Neuronal stem cell (in vitro differentiated cells): ENCODE measurements around the gene APRT.

Source experiments
- DNase-seq: peaks from one replicate; pipeline ENCODE4 v3.0.0-alpha.2; 2013; ENCODE audit warnings: low spot score
- H2AFZ ChIP-seq: one replicate; pipeline ENCODE4 v1.6.1; 2013; ENCODE audit warnings: mild to moderate bottlenecking, low read length, inconsistent platforms
- H2AK5ac ChIP-seq: 2 replicates; pipeline ENCODE4 v1.6.1; 2013; ENCODE audit warnings: low read depth, mild to moderate bottlenecking, inconsistent platforms, low read length, moderate library complexity, mixed read lengths
- H2BK120ac ChIP-seq: 2 replicates; pipeline ENCODE4 v1.6.1; 2013; ENCODE audit warnings: low read depth, mild to moderate bottlenecking, inconsistent platforms, low read length, moderate library complexity, mixed read lengths
- H2BK12ac ChIP-seq: one replicate; pipeline ENCODE4 v1.6.1; 2013; ENCODE audit warnings: low read length, inconsistent platforms
- H2BK15ac ChIP-seq: 2 replicates; pipeline ENCODE4 v1.6.1; 2013; ENCODE audit warnings: mild to moderate bottlenecking, low read length, inconsistent platforms, mixed read lengths
- H2BK5ac ChIP-seq: one replicate; pipeline ENCODE4 v1.6.1; 2013; ENCODE audit warnings: inconsistent platforms, mild to moderate bottlenecking, low read length, moderate library complexity
- H3K14ac ChIP-seq: one replicate; pipeline ENCODE4 v1.6.1; 2013; ENCODE audit warnings: low read length, inconsistent platforms
- H3K18ac ChIP-seq: 2 replicates; pipeline ENCODE4 v1.6.1; 2013; ENCODE audit warnings: low read length, inconsistent platforms
- H3K23ac ChIP-seq: 2 replicates; pipeline ENCODE4 v1.6.1; 2013; ENCODE audit warnings: low read depth, mild to moderate bottlenecking, mixed read lengths, low read length, inconsistent platforms; ENCODE audit not compliant: poor library complexity
- H3K27ac ChIP-seq: replicated peaks from 3 replicates; pipeline ENCODE4 v1.5.1; 2013; ENCODE audit warnings: low read length, inconsistent platforms
- H3K27me3 ChIP-seq, 3 experiments: 2 replicates each; pipeline ENCODE4 v1.6.1; 2013; ENCODE audit warnings: low read length in 3 of 3, mild to moderate bottlenecking in 2 of 3, inconsistent platforms in 1 of 3, low read depth in 1 of 3, mixed read lengths in 1 of 3, moderate library complexity in 1 of 3; ENCODE audit not compliant: control insufficient read depth in 3 of 3, insufficient read depth in 3 of 3
- H3K36me3 ChIP-seq, 2 donors: replicated peaks in 1 of 2; 2 replicates each; pipeline ENCODE4 v1.6.1; 2013; ENCODE audit warnings: low read length in 2 of 2; ENCODE audit not compliant: control insufficient read depth in 2 of 2, insufficient read depth in 2 of 2
- H3K4ac ChIP-seq: 2 replicates; pipeline ENCODE4 v1.6.1; 2013; ENCODE audit warnings: inconsistent platforms, mild to moderate bottlenecking, low read length, moderate library complexity
- H3K4me1 ChIP-seq, 2 donors: 1 replicate in 1 of 2; 2 replicates in 1 of 2; pipeline ENCODE4 v1.6.1; 2013; ENCODE audit warnings: low read length in 2 of 2, low read depth in 1 of 2; ENCODE audit not compliant: control insufficient read depth in 2 of 2, insufficient read depth in 1 of 2
- H3K4me2 ChIP-seq: one replicate; pipeline ENCODE4 v1.6.1; 2013; ENCODE audit warnings: mild to moderate bottlenecking, low read length, inconsistent platforms; ENCODE audit not compliant: insufficient read depth, poor library complexity, severe bottlenecking
- H3K4me3 ChIP-seq, 2 donors: 2 replicates each; pipeline ENCODE4 v1.5.1; 2013; ENCODE audit warnings: low read length in 2 of 2, mild to moderate bottlenecking in 2 of 2, inconsistent platforms in 1 of 2, moderate library complexity in 1 of 2
- H3K79me1 ChIP-seq: one replicate; pipeline ENCODE4 v1.6.1; 2013; ENCODE audit warnings: low read depth, mild to moderate bottlenecking, inconsistent platforms, low read length, moderate library complexity
- H3K9ac ChIP-seq: one replicate; pipeline ENCODE4 v1.6.1; 2013; ENCODE audit warnings: mild to moderate bottlenecking, low read depth, low read length, inconsistent platforms; ENCODE audit not compliant: poor library complexity
- H3K9me3 ChIP-seq, 2 donors: replicated peaks in 1 of 2; 2 replicates each; pipeline versions ENCODE3 to v1.6.1; 2013; ENCODE audit warnings: low read length in 2 of 2, mild to moderate bottlenecking in 2 of 2, inconsistent platforms in 1 of 2, low read depth in 1 of 2, mixed read lengths in 1 of 2, moderate library complexity in 1 of 2; ENCODE audit not compliant: control insufficient read depth in 2 of 2, insufficient read depth in 1 of 2
- H4K8ac ChIP-seq: one replicate; pipeline ENCODE4 v1.6.1; 2013; ENCODE audit warnings: low read depth, mild to moderate bottlenecking, inconsistent platforms, low read length, moderate library complexity
- H4K91ac ChIP-seq: one replicate; pipeline ENCODE4 v1.6.1; 2013; ENCODE audit warnings: low read length, low read depth, mild to moderate bottlenecking, inconsistent platforms; ENCODE audit not compliant: poor library complexity
- WGBS, 2 donors: extraction: QIAGEN DNeasy Blood & Tissue Kit; methylation state at CpG; one replicate each; pipeline ENCODE4 v1.1.7; 2013; ENCODE audit warnings: missing lambda C conversion rate in 2 of 2, mixed read lengths in 1 of 2; ENCODE audit not compliant: insufficient read length in 2 of 2, insufficient replicate concordance in 1 of 2; ENCODE audit errors: extremely low coverage in 2 of 2; 5-methylcytosine and 5-hydroxymethylcytosine counted together

Gene APRT

DNA sequence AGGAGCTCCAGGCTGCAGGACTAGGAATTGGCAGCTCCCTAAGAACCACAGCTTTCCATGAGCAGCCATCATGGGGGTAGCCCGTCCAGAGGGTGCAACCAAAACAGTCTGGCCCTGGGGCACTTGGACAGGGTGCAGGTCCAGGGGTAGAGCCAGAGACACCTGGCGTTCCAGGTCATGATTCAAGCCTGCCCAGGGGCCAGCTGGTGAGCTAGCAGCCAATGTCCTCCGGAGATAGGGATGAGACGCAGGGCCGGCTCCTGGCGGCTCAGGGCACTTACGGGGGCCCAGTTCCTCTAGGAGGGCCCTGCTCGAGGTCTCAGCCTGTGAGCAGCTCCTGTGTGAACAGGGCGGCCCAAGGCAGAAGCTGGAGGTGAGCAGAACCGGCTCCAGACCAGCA lies 48.8 kb downstream of the APRT start:
- H3K4me1 ChIP-seq = peaks cover 12 to 40% of the 10 kb centered on the region in 2 donors
- no peak overlapping the region for H3K4me2 ChIP-seq

DNA sequence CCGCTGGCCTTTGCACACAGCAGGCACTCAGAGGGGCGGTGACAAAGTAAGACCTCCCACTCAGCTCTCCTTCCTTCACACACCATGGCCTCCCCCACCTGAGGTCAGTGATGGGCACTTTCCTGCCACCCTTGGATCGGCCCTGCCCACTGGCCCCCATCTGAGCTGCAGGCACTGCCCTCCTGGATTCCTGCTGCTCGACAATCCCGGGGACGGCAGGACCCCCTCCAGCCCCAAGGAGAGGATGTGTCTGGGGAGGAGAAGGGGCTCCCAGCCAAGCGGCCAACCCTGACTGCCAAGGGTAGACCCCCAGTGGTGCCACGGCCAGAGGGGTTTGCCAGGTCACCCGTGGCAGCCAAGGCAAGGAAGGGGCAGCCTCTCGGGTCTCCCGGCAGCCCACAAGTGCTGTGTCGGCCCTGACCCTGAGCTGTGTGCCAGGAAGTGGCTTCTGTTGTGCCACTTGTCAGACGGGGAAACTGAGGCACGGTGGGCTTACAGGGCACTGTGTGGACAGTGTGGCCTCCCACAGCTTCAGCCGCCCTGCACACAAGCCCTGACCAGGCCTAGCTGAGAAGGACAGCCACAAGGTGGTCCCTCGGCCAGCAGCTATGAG lies 49.4 kb downstream of the APRT start:
- H2BK15ac ChIP-seq = peak overlapping the region; percentile 100
- H3K4ac ChIP-seq = peak overlapping the region; percentile 78
- H3K18ac ChIP-seq = peak overlapping the region; percentile 94
- H3K79me1 ChIP-seq = no peaks in the 10 kb centered on the region
- H3K4me1 ChIP-seq = peaks cover 11 to 34% of the 10 kb centered on the region in 2 donors
- H3K9me3 ChIP-seq = no peaks in the 10 kb centered on the region
- peak overlapping the region; percentile 99 for H2AK5ac ChIP-seq
- H3K4me3 ChIP-seq = no peak overlapping the region
- H3K4me2 ChIP-seq = no peak overlapping the region
- H2AFZ ChIP-seq = no peak overlapping the region
- no peaks in the 10 kb centered on the region for H3K36me3 ChIP-seq
- no CpG with 5 or more reads among the region's 16 CpGs for WGBS, 2 donors
- peak overlapping the region; percentile 99 for H2BK120ac ChIP-seq
- H2BK5ac ChIP-seq = peak overlapping the region; percentile 88
- DNase-seq = no peak
- no peaks in the 10 kb centered on the region for H3K27me3 ChIP-seq
- H3K23ac ChIP-seq = peak overlapping the region; percentile 86
- H2BK12ac ChIP-seq = peak overlapping the region; percentile 95
- H3K27ac ChIP-seq = no peak overlapping the region
- peak overlapping the region; percentile 94 for H4K91ac ChIP-seq
- H3K14ac ChIP-seq = peak overlapping the region; percentile 47
- no peak overlapping the region for H3K9ac ChIP-seq
- H4K8ac ChIP-seq = no peak overlapping the region

More for the DNA sequence above, 48.8 kb downstream of the APRT start:
- no peak overlapping the region for H2AFZ ChIP-seq
- no peak for DNase-seq
- peak overlapping the region; percentile 94 for H4K91ac ChIP-seq
- H3K9ac ChIP-seq = no peak overlapping the region
- peak overlapping the region; percentile 88 for H2BK5ac ChIP-seq
- H3K23ac ChIP-seq = peak overlapping the region; percentile 86
- H3K14ac ChIP-seq = no peak overlapping the region
- no peaks in the 10 kb centered on the region for H3K36me3 ChIP-seq
- H2AK5ac ChIP-seq = peak overlapping the region; percentile 99
- peak overlapping the region; percentile 100 for H2BK15ac ChIP-seq
- peak overlapping the region; percentile 99 for H2BK120ac ChIP-seq
- peak overlapping the region; percentile 94 for H3K18ac ChIP-seq
- H2BK12ac ChIP-seq = peak overlapping the region; percentile 95
- H3K27me3 ChIP-seq = no peaks in the 10 kb centered on the region
- peak overlapping the region; percentile 7 for H3K27ac ChIP-seq
- no peaks in the 10 kb centered on the region for H3K79me1 ChIP-seq
- H3K4ac ChIP-seq = peak overlapping the region; percentile 78
- no peaks in the 10 kb centered on the region for H3K9me3 ChIP-seq
- no peak overlapping the region for H4K8ac ChIP-seq
- WGBS, 2 donors = no CpG with 5 or more reads among the region's 10 CpGs
- no peak overlapping the region for H3K4me3 ChIP-seq

DNA sequence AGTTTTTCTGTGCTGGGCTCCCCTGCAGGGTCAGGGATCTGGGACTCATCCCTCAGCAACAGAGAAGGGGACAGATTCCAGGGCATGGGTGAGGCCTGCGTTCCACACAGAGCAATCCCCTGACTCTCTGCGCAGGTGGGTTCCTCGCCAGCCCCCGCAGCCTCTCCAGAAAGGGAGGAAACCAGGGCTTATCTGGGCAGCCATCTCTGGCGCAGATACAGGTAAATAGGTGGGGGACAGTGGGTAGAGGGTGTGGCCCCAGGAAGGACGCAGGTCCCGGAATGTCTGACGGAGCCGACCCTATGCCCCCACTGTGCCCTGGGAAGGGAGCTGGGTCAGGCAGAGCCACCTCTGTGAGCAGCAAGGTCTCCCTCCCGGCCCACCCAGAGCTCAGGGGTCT lies 49.9 kb downstream of the APRT start:
- H2BK12ac ChIP-seq = peak overlapping the region; percentile 31
- no peak overlapping the region for H3K4ac ChIP-seq
- H3K27ac ChIP-seq = no peak overlapping the region
- peak overlapping the region; percentile 99 for H2BK120ac ChIP-seq
- no peaks in the 10 kb centered on the region for H3K27me3 ChIP-seq
- H3K18ac ChIP-seq = peak overlapping the region; percentile 94
- DNase-seq = no peak
- H2AK5ac ChIP-seq = peak overlapping the region; percentile 99
- no peak overlapping the region for H3K9ac ChIP-seq
- H3K14ac ChIP-seq = no peak overlapping the region
- peak overlapping the region; percentile 100 for H2BK15ac ChIP-seq
- H3K36me3 ChIP-seq = no peaks in the 10 kb centered on the region
- H3K79me1 ChIP-seq = no peaks in the 10 kb centered on the region
- no peak overlapping the region for H2AFZ ChIP-seq
- no peak overlapping the region for H4K91ac ChIP-seq
- peaks cover 11 to 34% of the 10 kb centered on the region in 2 donors for H3K4me1 ChIP-seq
- no CpG with 5 or more reads among the region's 10 CpGs for WGBS, 2 donors
- H2BK5ac ChIP-seq = no peak overlapping the region
- H3K9me3 ChIP-seq = no peaks in the 10 kb centered on the region
- H4K8ac ChIP-seq = no peak overlapping the region
- no peak overlapping the region for H3K4me3 ChIP-seq
- no peak overlapping the region for H3K23ac ChIP-seq
- H3K4me2 ChIP-seq = no peak overlapping the region

DNA sequence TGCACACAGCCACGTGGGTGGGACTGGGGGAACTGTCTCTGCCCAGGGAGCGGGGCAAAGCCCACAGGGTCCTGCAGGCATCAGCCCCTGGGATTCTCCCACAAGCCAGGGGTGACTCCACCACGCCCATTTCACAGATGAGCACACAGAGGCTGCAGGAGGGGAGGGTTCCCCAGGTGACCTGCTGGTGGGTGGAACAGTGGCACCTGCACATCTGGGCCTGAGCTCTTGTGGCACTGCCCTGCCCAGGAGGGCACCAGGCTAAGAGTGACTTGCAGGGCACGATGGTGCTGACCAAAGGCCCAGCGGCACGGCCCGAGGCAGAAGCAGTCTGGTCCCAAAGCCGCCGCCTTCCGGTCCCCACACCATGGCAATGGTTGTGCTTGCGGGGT lies 50.6 kb downstream of the APRT start:
- Histone ChIP-seq H2BK120ac (peak overlapping the region; percentile 87), H2AFZ (no peak overlapping the region), H3K18ac (peak overlapping the region; percentile 77), H2BK15ac (peak overlapping the region; percentile 98), H2BK5ac (peak overlapping the region; percentile 78), H3K4me2 (no peak overlapping the region), H3K4ac (peak overlapping the region; percentile 84), H3K23ac (peak overlapping the region; percentile 58), H3K27ac (no peak overlapping the region), H3K9me3 (no peaks in the 10 kb centered on the region), H3K9ac (peak overlapping the region; percentile 34), H3K4me3 (no peak overlapping the region), H3K79me1 (no peaks in the 10 kb centered on the region), H4K91ac (no peak overlapping the region), H3K14ac (no peak overlapping the region), H3K27me3 (no peaks in the 10 kb centered on the region), H3K36me3 (no peaks in the 10 kb centered on the region), H2BK12ac (no peak overlapping the region), H3K4me1 (peaks cover 11 to 34% of the 10 kb centered on the region in 2 donors), H4K8ac (no peak overlapping the region), H2AK5ac (peak overlapping the region; percentile 85)
- WGBS, 2 donors = no CpG with 5 or more reads among the region's 11 CpGs
- DNase-seq = no peak
